Stimulated activated CD8-positive, alpha-beta memory T cell treated with anti-CD3 and anti-CD28 coated beads, Interleukin-4, amount 100 ng/mL, for 48 hours (primary cell): ENCODE data around the gene ZNF280C.
"Not testable (repeated sequence)": the region's sequence is repeated elsewhere in the genome, so short reads cannot be mapped to it uniquely, and the experiment has no call there.

ENCODE experiments used
- DNase-seq: peaks from one replicate; pipeline ENCODE4 v3.0.0-alpha.2; 2020

The ZNF280C gene

GRCh38 chrX:130261296-130261893 is 7.3 kb downstream of the ZNF280C start:
- no peak for DNase-seq

- no peak for DNase-seq
Measured at GRCh38 chrX:130260316-130260715, 8.4 kb downstream of the ZNF280C start.

GRCh38 chrX:130253916-130254315 is 14.8 kb downstream of the ZNF280C start:
- DNase-seq, result no peak

- DNase-seq, result no peak
Measured at GRCh38 chrX:130251671-130252070, 17.0 kb downstream of the ZNF280C start.

- DNase-seq, result no peak
Measured at GRCh38 chrX:130247996-130248395, 20.7 kb downstream of the ZNF280C start.

- no peak for DNase-seq
Measured at GRCh38 chrX:130246084-130246483, 22.6 kb downstream of the ZNF280C start.

GRCh38 chrX:130245441-130245840 is 23.3 kb downstream of the ZNF280C start:
- DNase-seq, result no peak

- DNase-seq, result not testable (repeated sequence)
Measured at GRCh38 chrX:130231184-130231583, 37.5 kb downstream of the ZNF280C start.

- DNase-seq, result no peak
Measured at GRCh38 chrX:130228871-130229270, 39.8 kb downstream of the ZNF280C start.

- DNase-seq, result no peak
Measured at GRCh38 chrX:130224810-130225209, 43.9 kb downstream of the ZNF280C start.

GRCh38 chrX:130216320-130216719 is 52.4 kb downstream of the ZNF280C start:
- no peak for DNase-seq

GRCh38 chrX:130213376-130213775 is 55.3 kb downstream of the ZNF280C start:
- DNase-seq, result no peak

GRCh38 chrX:130212371-130212770 is 56.3 kb downstream of the ZNF280C start:
- no peak for DNase-seq

- no peak for DNase-seq
Measured at GRCh38 chrX:130211415-130212186, 57.1 kb downstream of the ZNF280C start.

- no peak for DNase-seq
Measured at GRCh38 chrX:130204647-130205046, 64.1 kb downstream of the ZNF280C start.

GRCh38 chrX:130197464-130197863 is 71.2 kb downstream of the ZNF280C start:
- no peak for DNase-seq

- DNase-seq, result no peak
Measured at GRCh38 chrX:130196466-130196865, 72.2 kb downstream of the ZNF280C start.

GRCh38 chrX:130190801-130191200 is 77.9 kb downstream of the ZNF280C start:
- no peak for DNase-seq

- DNase-seq, result no peak
Measured at GRCh38 chrX:130186651-130187050, 82.0 kb downstream of the ZNF280C start.

- no peak for DNase-seq
Measured at GRCh38 chrX:130184857-130185256, 83.8 kb downstream of the ZNF280C start.

- no peak for DNase-seq
Measured at GRCh38 chrX:130184168-130184567, 84.5 kb downstream of the ZNF280C start.

- DNase-seq, result no peak
Measured at GRCh38 chrX:130179579-130180215, 89.0 kb downstream of the ZNF280C start.

GRCh38 chrX:130179170-130179569 is 89.5 kb downstream of the ZNF280C start:
- DNase-seq, result no peak

GRCh38 chrX:130176942-130177341 is 91.8 kb downstream of the ZNF280C start:
- no peak for DNase-seq
